Sciatic nerve (tissue), 2 donors: Measurements from ENCODE around the gene ZC3H14. TPM values are rescaled to one million over a fixed set of nuclear protein-coding genes. Genes with fewer than 3 reads are reported as not detected.

ENCODE experiments used
- ATAC-seq: fragments of 200-7000 bp; cut with Tn5 transposase; one replicate; pipeline ENCODE4 v1.9.1; 2020; ENCODE audit warnings: mild to moderate bottlenecking, moderate library complexity
- DNase-seq: peaks from one replicate; pipeline ENCODE4 v3.0.0-alpha.2; 2020; ENCODE audit warnings: low spot score
- intact Hi-C: fragments of 100-400 bp; cut with DNase I; formaldehyde crosslinking; loops from one replicate; pipeline ENCODE4 v1.14.2; 2022
- total RNA-seq: library from RNA; stranded (reverse); fragmentation: NEBNext Ultra II Directional; extraction: Animal tissue kit (Norgen Biotek cat#: 25700); gene quantifications from one replicate; pipeline ENCODE4 v1.2.1, GENCODE V29; 2021
- donor health status: DM: no; HTN: no; CAD: no.
- donor health status: DM: no; HTN: no; CAD: no.

Gene ZC3H14
- total RNA-seq, 1 donor from 2014 or later = 65.6 TPM

DNA sequence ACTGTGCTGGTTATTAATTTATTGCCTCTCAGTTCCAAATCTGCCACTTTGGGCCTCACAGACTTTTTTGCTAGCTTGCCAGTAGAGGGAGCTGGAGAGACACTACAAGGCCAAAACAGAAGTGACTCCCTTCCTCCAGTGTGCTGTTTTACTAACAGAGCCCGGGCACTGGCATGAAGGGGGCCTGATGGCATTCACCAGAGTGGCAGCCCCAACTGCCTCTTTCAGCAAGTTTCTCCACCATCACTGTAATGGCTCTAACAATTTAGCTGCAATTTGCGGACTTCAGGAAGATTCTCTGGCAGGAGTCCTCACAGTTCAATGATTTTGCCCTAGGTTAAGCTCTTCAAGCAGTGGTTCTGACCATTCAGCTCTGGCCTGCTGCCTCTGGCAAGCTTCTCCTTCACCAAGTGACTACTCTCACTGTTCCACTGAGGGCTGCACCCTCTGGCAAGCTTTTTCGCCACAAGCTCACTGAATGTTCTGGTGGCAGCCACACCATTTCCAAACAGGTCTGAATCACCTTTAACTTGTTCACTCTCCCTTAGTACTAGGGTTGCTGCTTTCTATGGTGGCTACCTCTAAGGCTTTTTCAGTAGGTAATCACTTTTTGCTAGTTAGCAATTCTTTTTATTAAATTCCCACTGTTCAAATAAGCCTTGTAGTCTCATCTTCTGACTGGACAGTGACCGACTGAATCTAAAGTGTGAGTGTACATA, 104.9 kb downstream of the ZC3H14 start:
- intact Hi-C loops = no loop called here
- DNase-seq (no peak), ATAC-seq (peak; percentile 87)

DNA sequence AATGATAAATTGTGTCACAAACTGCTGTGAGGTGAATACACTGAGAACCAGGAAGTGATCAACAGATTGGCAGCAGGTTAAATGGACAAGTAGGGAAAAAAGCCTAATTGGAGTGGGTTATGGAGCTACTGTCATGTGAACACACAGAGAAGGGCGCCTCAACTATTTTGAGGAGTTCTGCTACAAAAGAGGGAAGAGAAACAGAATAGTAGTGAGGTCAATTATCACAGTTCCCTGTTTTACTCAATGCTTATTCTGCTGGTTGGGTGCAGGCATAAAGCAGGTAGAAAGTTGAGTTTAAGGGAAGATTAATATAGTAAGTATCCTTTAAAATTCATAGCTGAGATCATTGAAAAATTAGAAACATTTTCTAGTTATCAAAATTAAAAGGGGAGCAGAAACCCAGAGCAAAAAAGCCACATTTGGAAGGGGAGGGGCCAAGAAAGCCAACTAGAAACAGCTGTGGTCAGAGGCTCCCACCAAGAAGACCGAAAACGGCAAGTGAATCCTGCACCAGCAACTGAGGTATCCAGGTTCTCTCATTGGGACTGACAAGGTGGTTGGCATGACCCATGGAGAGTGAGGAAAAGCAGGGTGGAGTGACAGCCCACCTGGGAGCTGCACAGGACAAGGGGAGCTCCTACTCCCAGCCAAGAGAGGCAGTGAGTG, 105.7 kb downstream of the ZC3H14 start:
- no peak for DNase-seq
- peak; percentile 60 for ATAC-seq
- intact Hi-C loops = no loop called here

DNA sequence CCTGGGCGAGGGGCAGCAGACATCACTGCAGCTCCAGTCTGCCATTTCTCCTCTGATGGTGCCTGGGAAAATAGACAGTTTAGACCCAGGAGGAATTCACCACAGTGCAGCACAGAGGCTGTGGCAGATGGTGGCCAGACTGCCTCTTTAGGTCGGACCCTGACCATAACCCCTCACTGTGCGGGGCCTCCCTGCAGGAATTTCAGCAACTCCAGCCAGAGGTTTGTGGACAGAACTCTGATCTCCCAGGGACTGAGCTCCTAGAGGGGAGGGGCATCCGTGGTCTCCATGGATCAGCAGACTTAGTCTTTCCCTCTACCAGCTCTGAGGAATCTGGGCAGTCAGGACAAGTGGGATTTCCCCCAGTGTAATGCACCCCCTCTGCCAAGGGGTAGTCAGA, 106.5 kb downstream of the ZC3H14 start:
- DNase-seq (no peak), ATAC-seq (no peak)
- intact Hi-C loops = no loop called here

Other genes starting within 250 kb of the ZC3H14 start
- not detected for gene KCNK10, start 239.8 kb upstream of the ZC3H14 start, total RNA-seq
- 18.1 TPM for gene SPATA7, start 177.4 kb upstream of the ZC3H14 start, total RNA-seq
- 55.7 TPM for gene PTPN21, start 8.0 kb upstream of the ZC3H14 start, total RNA-seq
- 2.1 TPM for gene EML5, start 229.9 kb downstream of the ZC3H14 start, total RNA-seq